T-helper 1 cell treated with Interleukin-12 subunit alpha and Interleukin-12 subunit beta and Interleukin-4 antibody, amounts not matched to agents 30 ng/mL and 1 ng/mL, for 36 hours (primary cell): ENCODE results near the gene OR10H1. TPM values are rescaled to one million over a fixed set of nuclear protein-coding genes. Genes with fewer than 3 reads are reported as not detected.
"Not testable (repeated sequence)": the region's sequence is repeated elsewhere in the genome, so short reads cannot be mapped to it uniquely, and the experiment has no call there.

Source experiments
- intact Hi-C: fragments of 100-400 bp; cut with micrococcal nuclease; formaldehyde crosslinking; loops from one replicate; pipeline ENCODE4 v1.15.1; 2024
- total RNA-seq: library from RNA; stranded (reverse); gene quantifications from 2 replicates; pipeline ENCODE4 v1.2.3, GENCODE V29; 2022

OR10H1 gene
- total RNA-seq, 1 donor from 2014 or later, result 0.05 TPM

GRCh38 chr19:15776264-15776663, 39.2 kb downstream of the OR10H1 start:
- intact Hi-C loops, result no loop called here

DNA sequence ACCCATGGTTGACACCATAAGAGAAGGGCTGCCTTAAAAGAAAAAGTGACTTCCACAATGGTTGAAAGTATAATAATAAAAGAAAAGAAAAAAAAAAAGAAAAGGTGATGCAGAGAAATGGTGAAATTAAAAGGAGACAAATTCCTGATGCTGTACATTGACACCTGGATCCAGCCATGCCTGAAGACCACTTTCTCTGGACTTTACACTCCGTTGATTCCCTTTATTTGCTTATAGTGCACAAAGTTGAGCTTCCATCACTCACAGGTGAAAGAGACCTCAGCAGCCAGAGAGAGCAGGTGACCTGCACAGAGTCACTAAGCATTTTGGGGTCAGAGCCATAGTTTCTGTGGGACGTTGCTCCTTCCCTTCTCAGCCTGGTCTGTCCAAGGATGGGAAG, 40.2 kb downstream of the OR10H1 start:
- intact Hi-C loops, result no loop called here

DNA sequence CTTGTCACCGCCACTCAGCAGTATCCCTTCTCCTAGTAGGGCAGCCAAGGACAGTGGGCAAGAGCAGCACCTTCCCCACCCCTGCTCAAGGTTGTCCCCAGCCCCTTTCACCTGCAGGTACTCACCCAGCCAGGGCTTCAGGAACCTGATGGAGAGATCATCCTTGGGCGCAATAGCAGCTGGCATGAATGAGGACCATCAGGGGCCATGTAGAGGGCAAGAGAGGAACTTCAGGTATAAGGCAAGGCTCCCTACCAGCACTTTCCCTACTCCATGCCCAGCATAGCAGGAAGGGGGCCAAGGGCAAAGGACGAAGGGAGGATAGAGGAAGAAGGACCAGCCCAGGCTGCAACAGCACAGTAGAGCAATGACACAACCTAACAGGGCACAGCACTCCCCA, 41.3 kb downstream of the OR10H1 start:
- intact Hi-C loops, result not testable (repeated sequence)

GRCh38 chr19:15769586-15769985, 45.9 kb downstream of the OR10H1 start:
- intact Hi-C loops, result no loop called here

DNA sequence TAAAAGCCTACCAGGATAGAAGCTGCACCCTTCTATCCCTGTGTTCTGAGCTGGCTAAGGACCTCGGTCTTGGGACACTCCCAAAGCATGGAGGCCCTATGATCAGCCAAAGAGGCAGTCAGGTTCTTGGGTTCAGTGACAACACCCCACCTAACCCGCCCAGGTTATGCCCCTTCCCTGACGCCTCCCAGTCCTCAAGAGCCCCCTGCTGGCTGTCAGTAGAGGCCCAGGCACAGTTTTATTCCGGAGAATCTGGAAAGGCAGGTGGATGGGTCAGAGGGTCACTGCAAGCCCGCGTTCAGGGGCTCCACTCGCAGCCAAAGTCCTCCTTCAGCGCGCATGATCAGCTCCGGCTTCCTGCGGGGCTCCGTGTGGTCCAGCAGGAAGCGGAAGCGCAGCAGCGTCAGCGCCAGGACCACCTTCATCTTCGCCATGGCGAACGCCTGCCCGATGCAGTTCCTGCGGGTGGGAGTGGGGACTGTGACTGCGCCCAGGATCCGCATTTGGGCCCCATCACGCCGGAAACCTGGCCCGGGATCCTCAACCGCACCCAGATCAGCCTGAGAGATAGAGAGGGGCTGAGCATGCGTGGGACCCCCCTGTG, 55.4 kb downstream of the OR10H1 start:
- intact Hi-C loops, result no loop called here

DNA sequence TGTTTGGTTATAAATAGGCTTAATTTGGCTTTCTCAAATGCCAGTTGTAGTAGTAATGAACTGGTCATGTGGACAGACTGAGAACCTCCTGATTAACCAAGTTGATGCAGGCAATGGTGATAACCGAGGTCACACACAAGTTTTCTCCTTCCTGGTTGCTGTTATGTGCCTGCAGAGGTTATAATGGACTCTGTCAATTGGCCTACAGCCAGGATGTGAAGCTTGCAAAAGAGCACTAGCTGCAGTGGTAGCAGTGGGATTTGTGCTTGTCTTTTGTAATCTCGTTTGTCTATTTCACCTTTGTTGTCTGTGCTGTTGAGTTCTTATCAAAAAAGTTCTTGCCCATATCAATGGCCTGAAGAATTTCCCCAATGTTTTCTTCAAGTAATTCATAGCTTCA, 57.1 kb downstream of the OR10H1 start:
- intact Hi-C loops, result no loop called here

Other genes starting within 250 kb of the OR10H1 start
- gene CYP4F8, start 200.4 kb downstream of the OR10H1 start, total RNA-seq, result not detected in 2 replicates
- 0.05 TPM in 1 of 2 replicates, not detected in the other for gene CYP4F3, start 174.8 kb downstream of the OR10H1 start, total RNA-seq
- not detected in 2 replicates for gene CYP4F12, start 142.6 kb downstream of the OR10H1 start, total RNA-seq
- gene OR10H2, start 87.6 kb downstream of the OR10H1 start, total RNA-seq, result not detected in 2 replicates
- gene OR10H3, start 77.7 kb downstream of the OR10H1 start, total RNA-seq, result not detected in 2 replicates
- not detected in 2 replicates for gene OR10H5, start 28.0 kb downstream of the OR10H1 start, total RNA-seq
- not detected in 2 replicates for gene CYP4F2, start 82.4 kb upstream of the OR10H1 start, total RNA-seq
- not detected in 2 replicates for gene CYP4F11, start 118.9 kb upstream of the OR10H1 start, total RNA-seq
- not detected in 2 replicates for gene OR10H4, start 133.3 kb upstream of the OR10H1 start, total RNA-seq